SK-N-SH treated with all-trans-retinoic acid at 6 μM for 48 hours (cell line): Measurements from ENCODE around the gene LMO7.

Experiments used
- ATAC-seq: fragments of 200-7000 bp; cut with Tn5 transposase; 3 replicates; pipeline ENCODE4 v1.9.1; 2020; ENCODE audit warnings: mild to moderate bottlenecking, moderate library complexity
- ARNTL ChIP-seq: fragments of 450-650 bp; formaldehyde crosslinking; IDR thresholded peaks from 2 replicates; pipeline ENCODE4 v1.5.0; 2020; ENCODE audit warnings: low read depth, mild to moderate bottlenecking, moderate library complexity, borderline replicate concordance
- BACH2 ChIP-seq: fragments of 250-450 bp; sonication (Bioruptor Pico); IDR thresholded peaks from 2 replicates; pipeline ENCODE4 v1.9.0; 2021; ENCODE audit warnings: mild to moderate bottlenecking, borderline replicate concordance
- CREB5 ChIP-seq: fragments of 250-450 bp; sonication (Bioruptor Pico); IDR thresholded peaks from 2 replicates; pipeline ENCODE4 v1.5.1; 2020; ENCODE audit warnings: low read depth, mild to moderate bottlenecking, moderate library complexity
- CSDC2 ChIP-seq: fragments of 250-450 bp; sonication (Bioruptor Pico); IDR thresholded peaks from 2 replicates; pipeline ENCODE4 v1.5.0; 2020; ENCODE audit warnings: mild to moderate bottlenecking, moderate library complexity
- ESRRG ChIP-seq: fragments of 250-450 bp; sonication (Bioruptor Pico); IDR thresholded peaks from 2 replicates; pipeline ENCODE4 v1.6.1; 2021; ENCODE audit warnings: mild to moderate bottlenecking
- GLIS3 ChIP-seq: fragments of 250-450 bp; sonication (Bioruptor Pico); IDR thresholded peaks from 2 replicates; pipeline ENCODE4 v1.5.0; 2020; ENCODE audit warnings: mild to moderate bottlenecking, moderate library complexity
- ISL1 ChIP-seq: fragments of 250-450 bp; sonication (Bioruptor Pico); IDR thresholded peaks from 2 replicates; pipeline ENCODE4 v2.1.2; 2022; ENCODE audit warnings: mild to moderate bottlenecking, moderate library complexity
- PATZ1 ChIP-seq: fragments of 250-450 bp; sonication (Bioruptor Pico); IDR thresholded peaks from 2 replicates; pipeline ENCODE4 v1.8.0; 2020; ENCODE audit warnings: mild to moderate bottlenecking, moderate library complexity, borderline replicate concordance
- PPARA ChIP-seq: fragments of 250-450 bp; sonication (Bioruptor Pico); IDR thresholded peaks from 2 replicates; pipeline ENCODE4 v1.5.0; 2020; ENCODE audit warnings: mild to moderate bottlenecking, borderline replicate concordance
- RARB ChIP-seq: fragments of 250-450 bp; sonication (Bioruptor Pico); IDR thresholded peaks from 2 replicates; pipeline ENCODE4 v1.8.0; 2021; ENCODE audit warnings: mild to moderate bottlenecking, moderate library complexity
- SNAI2 ChIP-seq: fragments of 250-450 bp; sonication (Bioruptor Pico); IDR thresholded peaks from 2 replicates; pipeline ENCODE4 v1.5.0; 2020; ENCODE audit warnings: mild to moderate bottlenecking, moderate library complexity
- TCF4 ChIP-seq: fragments of 250-450 bp; sonication (Bioruptor Pico); IDR thresholded peaks from 2 replicates; pipeline ENCODE4 v1.8.0; 2021; ENCODE audit warnings: mild to moderate bottlenecking, moderate library complexity, borderline replicate concordance
- TOX ChIP-seq: fragments of 250-450 bp; sonication (Bioruptor Pico); IDR thresholded peaks from 2 replicates; pipeline ENCODE4 v1.8.0; 2021; ENCODE audit warnings: mild to moderate bottlenecking, moderate library complexity, borderline replicate concordance
- ZC3H10 ChIP-seq: fragments of 250-450 bp; sonication (Bioruptor Pico); IDR thresholded peaks from 2 replicates; pipeline ENCODE4 v1.5.1; 2021; ENCODE audit warnings: mild to moderate bottlenecking, moderate library complexity
- ZFP3 ChIP-seq: fragments of 250-450 bp; sonication (Bioruptor Pico); IDR thresholded peaks from 2 replicates; pipeline ENCODE4 v1.5.0; 2020; ENCODE audit warnings: mild to moderate bottlenecking, moderate library complexity
- ZFP30 ChIP-seq: fragments of 450-650 bp; formaldehyde crosslinking; IDR thresholded peaks from 2 replicates; pipeline ENCODE4 v1.5.0; 2022; ENCODE audit warnings: mild to moderate bottlenecking, moderate library complexity
- ZNF565 ChIP-seq: fragments of 450-650 bp; formaldehyde crosslinking; conservative IDR thresholded peaks from 2 replicates; pipeline ENCODE4 v1.5.0; 2020; ENCODE audit warnings: low read depth, mild to moderate bottlenecking, moderate library complexity
- ZNF70 ChIP-seq: fragments of 450-650 bp; formaldehyde crosslinking; IDR thresholded peaks from 2 replicates; pipeline ENCODE4 v1.5.0; 2020; ENCODE audit warnings: mild to moderate bottlenecking, moderate library complexity
- ZNF8 ChIP-seq: fragments of 450-650 bp; formaldehyde crosslinking; IDR thresholded peaks from 2 replicates; pipeline ENCODE4 v1.5.0; 2020; ENCODE audit warnings: mild to moderate bottlenecking, moderate library complexity
- TF ChIP-seq, protein P1 (sequence below): fragments of 250-450 bp; sonication (Bioruptor Pico); IDR thresholded peaks from 2 replicates; pipeline ENCODE4 v1.8.0; 2021; ENCODE audit warnings: low read depth, mild to moderate bottlenecking, moderate library complexity, borderline replicate concordance
- TF ChIP-seq, protein P2 (sequence below): fragments of 250-450 bp; sonication (Bioruptor Pico); IDR thresholded peaks from 2 replicates; pipeline ENCODE4 v1.5.1; 2021; ENCODE audit warnings: mild to moderate bottlenecking, moderate library complexity
- TF ChIP-seq, protein P3 (sequence below): fragments of 250-450 bp; sonication (Bioruptor Pico); IDR thresholded peaks from 2 replicates; pipeline ENCODE4 v1.5.0; 2020; ENCODE audit warnings: mild to moderate bottlenecking, moderate library complexity

LMO7 gene

GRCh38 chr13:75689686-75690085 lies 53.6 kb downstream of the LMO7 start:
- TF ChIP-seq GLIS3 (CRISPR knock-in tag) = no peak
- TF ChIP-seq CSDC2 (CRISPR knock-in tag) = no peak
- no peak for TF ChIP-seq CREB5 (CRISPR knock-in tag)
- no peak for TF ChIP-seq ESRRG (CRISPR knock-in tag)
- TF ChIP-seq ZFP3 (CRISPR knock-in tag) = no peak
- no peak for TF ChIP-seq TCF4 (CRISPR knock-in tag)
- TF ChIP-seq, protein P1, sequence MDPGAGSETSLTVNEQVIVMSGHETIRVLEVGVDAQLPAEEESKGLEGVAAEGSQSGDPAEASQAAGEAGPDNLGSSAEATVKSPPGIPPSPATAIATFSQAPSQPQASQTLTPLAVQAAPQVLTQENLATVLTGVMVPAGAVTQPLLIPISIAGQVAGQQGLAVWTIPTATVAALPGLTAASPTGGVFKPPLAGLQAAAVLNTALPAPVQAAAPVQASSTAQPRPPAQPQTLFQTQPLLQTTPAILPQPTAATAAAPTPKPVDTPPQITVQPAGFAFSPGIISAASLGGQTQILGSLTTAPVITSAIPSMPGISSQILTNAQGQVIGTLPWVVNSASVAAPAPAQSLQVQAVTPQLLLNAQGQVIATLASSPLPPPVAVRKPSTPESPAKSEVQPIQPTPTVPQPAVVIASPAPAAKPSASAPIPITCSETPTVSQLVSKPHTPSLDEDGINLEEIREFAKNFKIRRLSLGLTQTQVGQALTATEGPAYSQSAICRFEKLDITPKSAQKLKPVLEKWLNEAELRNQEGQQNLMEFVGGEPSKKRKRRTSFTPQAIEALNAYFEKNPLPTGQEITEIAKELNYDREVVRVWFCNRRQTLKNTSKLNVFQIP = no peak
- no peak for TF ChIP-seq ISL1
- TF ChIP-seq RARB (CRISPR knock-in tag) = no peak
- no peak for TF ChIP-seq ZC3H10 (CRISPR knock-in tag)
- no peak for TF ChIP-seq ZNF565
- TF ChIP-seq, protein P2, sequence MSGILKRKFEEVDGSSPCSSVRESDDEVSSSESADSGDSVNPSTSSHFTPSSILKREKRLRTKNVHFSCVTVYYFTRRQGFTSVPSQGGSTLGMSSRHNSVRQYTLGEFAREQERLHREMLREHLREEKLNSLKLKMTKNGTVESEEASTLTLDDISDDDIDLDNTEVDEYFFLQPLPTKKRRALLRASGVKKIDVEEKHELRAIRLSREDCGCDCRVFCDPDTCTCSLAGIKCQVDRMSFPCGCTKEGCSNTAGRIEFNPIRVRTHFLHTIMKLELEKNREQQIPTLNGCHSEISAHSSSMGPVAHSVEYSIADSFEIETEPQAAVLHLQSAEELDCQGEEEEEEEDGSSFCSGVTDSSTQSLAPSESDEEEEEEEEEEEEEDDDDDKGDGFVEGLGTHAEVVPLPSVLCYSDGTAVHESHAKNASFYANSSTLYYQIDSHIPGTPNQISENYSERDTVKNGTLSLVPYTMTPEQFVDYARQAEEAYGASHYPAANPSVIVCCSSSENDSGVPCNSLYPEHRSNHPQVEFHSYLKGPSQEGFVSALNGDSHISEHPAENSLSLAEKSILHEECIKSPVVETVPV (CRISPR knock-in tag) = no peak
- TF ChIP-seq, protein P3, sequence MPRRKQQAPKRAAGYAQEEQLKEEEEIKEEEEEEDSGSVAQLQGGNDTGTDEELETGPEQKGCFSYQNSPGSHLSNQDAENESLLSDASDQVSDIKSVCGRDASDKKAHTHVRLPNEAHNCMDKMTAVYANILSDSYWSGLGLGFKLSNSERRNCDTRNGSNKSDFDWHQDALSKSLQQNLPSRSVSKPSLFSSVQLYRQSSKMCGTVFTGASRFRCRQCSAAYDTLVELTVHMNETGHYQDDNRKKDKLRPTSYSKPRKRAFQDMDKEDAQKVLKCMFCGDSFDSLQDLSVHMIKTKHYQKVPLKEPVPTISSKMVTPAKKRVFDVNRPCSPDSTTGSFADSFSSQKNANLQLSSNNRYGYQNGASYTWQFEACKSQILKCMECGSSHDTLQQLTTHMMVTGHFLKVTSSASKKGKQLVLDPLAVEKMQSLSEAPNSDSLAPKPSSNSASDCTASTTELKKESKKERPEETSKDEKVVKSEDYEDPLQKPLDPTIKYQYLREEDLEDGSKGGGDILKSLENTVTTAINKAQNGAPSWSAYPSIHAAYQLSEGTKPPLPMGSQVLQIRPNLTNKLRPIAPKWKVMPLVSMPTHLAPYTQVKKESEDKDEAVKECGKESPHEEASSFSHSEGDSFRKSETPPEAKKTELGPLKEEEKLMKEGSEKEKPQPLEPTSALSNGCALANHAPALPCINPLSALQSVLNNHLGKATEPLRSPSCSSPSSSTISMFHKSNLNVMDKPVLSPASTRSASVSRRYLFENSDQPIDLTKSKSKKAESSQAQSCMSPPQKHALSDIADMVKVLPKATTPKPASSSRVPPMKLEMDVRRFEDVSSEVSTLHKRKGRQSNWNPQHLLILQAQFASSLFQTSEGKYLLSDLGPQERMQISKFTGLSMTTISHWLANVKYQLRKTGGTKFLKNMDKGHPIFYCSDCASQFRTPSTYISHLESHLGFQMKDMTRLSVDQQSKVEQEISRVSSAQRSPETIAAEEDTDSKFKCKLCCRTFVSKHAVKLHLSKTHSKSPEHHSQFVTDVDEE = no peak
- TF ChIP-seq PPARA (CRISPR knock-in tag) = no peak
- ATAC-seq = no peak

DNA sequence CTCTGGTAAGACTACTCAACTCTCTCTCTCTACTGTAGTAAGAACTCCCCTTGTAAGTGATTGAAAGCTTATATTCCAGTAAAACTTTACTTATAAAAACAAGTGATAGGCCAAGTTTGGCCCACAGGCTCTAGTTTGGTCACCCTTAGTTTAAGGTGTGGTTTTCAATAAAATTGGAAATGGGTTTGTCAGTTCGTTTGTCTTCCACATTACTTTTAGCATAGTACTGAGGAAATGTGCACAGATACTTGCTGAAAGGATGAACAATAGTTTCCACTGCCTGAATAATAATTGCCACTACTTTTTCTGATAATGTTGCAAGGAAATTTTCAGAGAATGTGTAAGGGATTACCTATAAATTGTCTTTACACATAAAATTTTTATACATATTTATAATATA lies 54.5 kb downstream of the LMO7 start:
- no peak for ATAC-seq
- TF ChIP-seq PPARA (CRISPR knock-in tag) = no peak
- no peak for TF ChIP-seq ZNF8 (CRISPR knock-in tag)
- TF ChIP-seq PATZ1 = no peak
- no peak for TF ChIP-seq ZFP30 (CRISPR knock-in tag)

- no peak for ATAC-seq
- TF ChIP-seq RARB (CRISPR knock-in tag) (no peak), GLIS3 (CRISPR knock-in tag) (no peak), ESRRG (CRISPR knock-in tag) (no peak), ZNF70 (CRISPR knock-in tag) (no peak), ZFP30 (CRISPR knock-in tag) (no peak), ARNTL (CRISPR knock-in tag) (no peak), SNAI2 (no peak), ZNF8 (CRISPR knock-in tag) (no peak), ISL1 (no peak), PATZ1 (no peak), BACH2 (CRISPR knock-in tag) (no peak), TOX (CRISPR knock-in tag) (no peak), PPARA (CRISPR knock-in tag) (no peak), ZFP3 (CRISPR knock-in tag) (no peak)
- TF ChIP-seq, protein P2 (CRISPR knock-in tag) = no peak
These were observed 55.1 kb downstream of the LMO7 start for GRCh38 chr13:75691183-75691582.
